ENCODE data around the gene MCOLN2.

The MCOLN2 gene

GRCh38 chr1:85027242-85027983 is 30.5 kb upstream of the MCOLN2 start:
- no peak for TF ChIP-seq CTCF (IDR thresholded peaks at IDR 0.05; ENCODE audit: insufficient read depth, low read length)
- TF ChIP-seq SPI1 (IDR thresholded peaks at IDR 0.05; ENCODE audit: borderline replicate concordance, low read depth) = no peak
- TF ChIP-seq GABPA (IDR thresholded peaks at IDR 0.05; ENCODE audit: low read depth) = no peak
- TF ChIP-seq POLR2AphosphoS5 (IDR thresholded peaks at IDR 0.05; ENCODE audit: low read depth) = no peak
- TF ChIP-seq, protein P1, sequence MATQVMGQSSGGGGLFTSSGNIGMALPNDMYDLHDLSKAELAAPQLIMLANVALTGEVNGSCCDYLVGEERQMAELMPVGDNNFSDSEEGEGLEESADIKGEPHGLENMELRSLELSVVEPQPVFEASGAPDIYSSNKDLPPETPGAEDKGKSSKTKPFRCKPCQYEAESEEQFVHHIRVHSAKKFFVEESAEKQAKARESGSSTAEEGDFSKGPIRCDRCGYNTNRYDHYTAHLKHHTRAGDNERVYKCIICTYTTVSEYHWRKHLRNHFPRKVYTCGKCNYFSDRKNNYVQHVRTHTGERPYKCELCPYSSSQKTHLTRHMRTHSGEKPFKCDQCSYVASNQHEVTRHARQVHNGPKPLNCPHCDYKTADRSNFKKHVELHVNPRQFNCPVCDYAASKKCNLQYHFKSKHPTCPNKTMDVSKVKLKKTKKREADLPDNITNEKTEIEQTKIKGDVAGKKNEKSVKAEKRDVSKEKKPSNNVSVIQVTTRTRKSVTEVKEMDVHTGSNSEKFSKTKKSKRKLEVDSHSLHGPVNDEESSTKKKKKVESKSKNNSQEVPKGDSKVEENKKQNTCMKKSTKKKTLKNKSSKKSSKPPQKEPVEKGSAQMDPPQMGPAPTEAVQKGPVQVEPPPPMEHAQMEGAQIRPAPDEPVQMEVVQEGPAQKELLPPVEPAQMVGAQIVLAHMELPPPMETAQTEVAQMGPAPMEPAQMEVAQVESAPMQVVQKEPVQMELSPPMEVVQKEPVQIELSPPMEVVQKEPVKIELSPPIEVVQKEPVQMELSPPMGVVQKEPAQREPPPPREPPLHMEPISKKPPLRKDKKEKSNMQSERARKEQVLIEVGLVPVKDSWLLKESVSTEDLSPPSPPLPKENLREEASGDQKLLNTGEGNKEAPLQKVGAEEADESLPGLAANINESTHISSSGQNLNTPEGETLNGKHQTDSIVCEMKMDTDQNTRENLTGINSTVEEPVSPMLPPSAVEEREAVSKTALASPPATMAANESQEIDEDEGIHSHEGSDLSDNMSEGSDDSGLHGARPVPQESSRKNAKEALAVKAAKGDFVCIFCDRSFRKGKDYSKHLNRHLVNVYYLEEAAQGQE (IDR thresholded peaks at IDR 0.05; ENCODE audit: insufficient replicate concordance, low read depth) = no peak
- DNase-seq (ENCODE audit: low read depth in 1 of 2, low spot score in 1 of 2) = no peak
- no peak overlapping the region for H3K27ac ChIP-seq (replicated peaks)

GRCh38 chr1:85025940-85026339 is 29.0 kb upstream of the MCOLN2 start:
- Histone ChIP-seq H3K27ac (replicated peaks) (no peak overlapping the region), H3K4me3 (replicated peaks; ENCODE audit: insufficient read depth, low read length) (no peak overlapping the region), H3K27me3 (ENCODE audit: insufficient read depth, poor library complexity, severe bottlenecking) (no peaks in the 10 kb centered on the region)
- DNase-seq (ENCODE audit: low read depth in 1 of 2, low spot score in 1 of 2) = no peak
- TF ChIP-seq, protein P1 (IDR thresholded peaks at IDR 0.05; ENCODE audit: insufficient replicate concordance, low read depth) = no peak
- TF ChIP-seq CTCF (IDR thresholded peaks at IDR 0.05; ENCODE audit: insufficient read depth, low read length) (no peak), GABPA (IDR thresholded peaks at IDR 0.05; ENCODE audit: low read depth) (no peak), POLR2AphosphoS5 (IDR thresholded peaks at IDR 0.05; ENCODE audit: low read depth) (no peak), SPI1 (IDR thresholded peaks at IDR 0.05; ENCODE audit: borderline replicate concordance, low read depth) (no peak)

More at GRCh38 chr1:85027242-85027983, 30.5 kb upstream of the MCOLN2 start:
- no peaks in the 10 kb centered on the region for H3K27me3 ChIP-seq (ENCODE audit: insufficient read depth, poor library complexity, severe bottlenecking)
- no peak overlapping the region for H3K4me3 ChIP-seq (replicated peaks; ENCODE audit: insufficient read depth, low read length)

DNA sequence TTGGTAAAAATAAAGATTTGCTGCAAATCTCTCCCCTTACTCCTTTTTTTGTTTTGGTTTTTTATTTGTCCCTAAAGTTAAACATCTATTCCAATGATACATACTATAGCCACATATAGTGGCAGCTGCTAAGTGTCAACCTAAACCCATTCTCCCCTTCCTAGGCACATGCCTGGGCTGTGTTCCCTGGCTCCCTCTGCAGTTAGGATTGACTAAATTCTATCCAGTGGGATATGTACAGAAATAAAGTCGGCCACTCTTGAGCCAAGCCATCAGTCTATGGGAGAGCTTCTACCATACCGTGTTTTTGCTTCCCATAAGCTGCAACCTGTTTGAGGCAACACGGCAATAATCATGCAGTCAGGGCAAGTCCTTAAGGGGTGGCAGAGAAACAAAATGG is 27.8 kb upstream of the MCOLN2 start:
- DNase-seq (ENCODE audit: low read depth in 1 of 2, low spot score in 1 of 2) = no peak
- TF ChIP-seq GABPA (IDR thresholded peaks at IDR 0.05; ENCODE audit: low read depth) (no peak), SPI1 (IDR thresholded peaks at IDR 0.05; ENCODE audit: borderline replicate concordance, low read depth) (no peak), POLR2AphosphoS5 (IDR thresholded peaks at IDR 0.05; ENCODE audit: low read depth) (no peak), CTCF (IDR thresholded peaks at IDR 0.05; ENCODE audit: insufficient read depth, low read length) (no peak)
- TF ChIP-seq, protein P1 (IDR thresholded peaks at IDR 0.05; ENCODE audit: insufficient replicate concordance, low read depth) = no peak
- Histone ChIP-seq H3K27me3 (ENCODE audit: insufficient read depth, poor library complexity, severe bottlenecking) (no peaks in the 10 kb centered on the region), H3K27ac (replicated peaks) (no peak overlapping the region), H3K4me3 (replicated peaks; ENCODE audit: insufficient read depth, low read length) (no peak overlapping the region)
